Testis (tissue), 3 donors: Measurements from ENCODE around the gene TMEM144. TPM values are rescaled to one million over a fixed set of nuclear protein-coding genes. Genes with fewer than 3 reads are reported as not detected.

Experiments
- DNase-seq: peaks from one replicate; pipeline ENCODE4 v3.0.0-alpha.2; 2019
- H3K27ac ChIP-seq, 2 donors: fragments of 200-600 bp; sonication (generic); one replicate each; pipeline ENCODE4 v1.5.1; 2019
- H3K27me3 ChIP-seq: fragments of 200-600 bp; sonication (generic); one replicate; pipeline ENCODE4 v1.5.1; 2019
- H3K36me3 ChIP-seq: fragments of 200-600 bp; sonication (generic); one replicate; pipeline ENCODE4 v1.5.1; 2017; ENCODE audit warnings: low read depth; ENCODE audit errors: missing control alignments
- H3K4me1 ChIP-seq: fragments of 200-600 bp; sonication (generic); one replicate; pipeline ENCODE4 v1.5.1; 2019
- H3K4me3 ChIP-seq, 2 donors: fragments of 200-600 bp; sonication (generic); one replicate each; pipeline ENCODE4 v1.5.1; 2017 to 2019
- H3K9me3 ChIP-seq: fragments of 200-600 bp; sonication (generic); one replicate; pipeline ENCODE4 v1.5.1; 2017
- CTCF ChIP-seq, 3 experiments: fragments of 450-650 bp in 2 of 3; fragments of 200-600 bp in 1 of 3; sonication (generic) in 1 of 3; IDR thresholded peaks; one replicate each; pipeline ENCODE4 v1.5.1; 2016 to 2019; ENCODE audit warnings: antibody characterized with exemption in 3 of 3, mild to moderate bottlenecking in 2 of 3, moderate library complexity in 1 of 3
- POLR2A ChIP-seq: fragments of 450-650 bp; IDR thresholded peaks from one replicate; pipeline ENCODE4 v1.6.1; 2017; ENCODE audit warnings: antibody characterized with exemption, mild to moderate bottlenecking, moderate library complexity
- WGBS, 2 donors: methylation state at CpG; one replicate each; pipeline ENCODE4 v1.1.5; 2018; 5-methylcytosine and 5-hydroxymethylcytosine counted together
- intact Hi-C: fragments of 100-400 bp; cut with DNase I; formaldehyde crosslinking; loops from one replicate; pipeline ENCODE4 v1.15.1; 2023; ENCODE audit warnings: low total_unique reads
- polyA plus RNA-seq: library from polyadenylated mRNA; stranded (reverse); fragments of 350-450 nt; fragmentation: Illumina TruSeq; extraction: RNeasy Lipid Tissue Mini Kit (QIAGEN cat#74804); gene quantifications from one replicate; pipeline ENCODE4 v1.2.3, GENCODE V29; 2014; ENCODE audit warnings: low read depth, low replicate concordance; ENCODE audit not compliant: insufficient read depth
- total RNA-seq, 2 donors: library from RNA; depleted of rRNA; stranded (reverse); fragments of >200 nt; gene quantifications; one replicate each; pipeline ENCODE4 v1.2.3, GENCODE V29; 2016

Gene TMEM144
- total and polyA plus RNA-seq, 3 donors from 2014 or later = 24.2 to 45.4 (median 44.6) TPM

- no peaks in the 10 kb centered on the region for H3K27me3 ChIP-seq
- H3K36me3 ChIP-seq = no peaks in the 10 kb centered on the region
- no peak for TF ChIP-seq POLR2A
- TF ChIP-seq CTCF (IDR thresholded peaks at IDR 0.05) = peak; percentile 65 to 69 (median 66)
- H3K4me1 ChIP-seq = no peaks in the 10 kb centered on the region
- intact Hi-C loops = loop anchor here (10.0 kb wide), 1 partner anchor 369 kb away; no protein-coding TSS in a partner anchor
- H3K4me3 ChIP-seq = no peak overlapping the region
- no peaks in the 10 kb centered on the region for H3K9me3 ChIP-seq
- DNase-seq = no peak
- 60 to 63% methylated on average over 3 of the region's 3 CpGs for WGBS, 2 donors
- H3K27ac ChIP-seq = no peak overlapping the region
These were observed 45.5 kb downstream of the TMEM144 start for GRCh38 chr4:158255727-158256324.

- WGBS, 2 donors = 36 to 56% methylated on average over 3 of the region's 3 CpGs
- H3K4me3 ChIP-seq = no peak overlapping the region
- no peaks in the 10 kb centered on the region for H3K9me3 ChIP-seq
- DNase-seq = no peak
- intact Hi-C loops = loop anchor here (10.0 kb wide), 1 partner anchor 365 kb away; no protein-coding TSS in a partner anchor
- H3K27me3 ChIP-seq = no peaks in the 10 kb centered on the region
- no peaks in the 10 kb centered on the region for H3K36me3 ChIP-seq
- H3K27ac ChIP-seq = no peak overlapping the region
- no peak for TF ChIP-seq POLR2A
- TF ChIP-seq CTCF (IDR thresholded peaks at IDR 0.05) = peak; percentile 14 to 54 (median 31)
- H3K4me1 ChIP-seq = no peaks in the 10 kb centered on the region
These were observed 49.8 kb downstream of the TMEM144 start for GRCh38 chr4:158259955-158260575.

- TF ChIP-seq CTCF (IDR thresholded peaks at IDR 0.05) (no peak), POLR2A (no peak)
- H3K27me3 ChIP-seq = no peaks in the 10 kb centered on the region
- H3K27ac ChIP-seq = no peak overlapping the region
- H3K36me3 ChIP-seq = no peaks in the 10 kb centered on the region
- intact Hi-C loops = no loop called here
- no peak overlapping the region for H3K4me3 ChIP-seq
- no peaks in the 10 kb centered on the region for H3K4me1 ChIP-seq
- no peak for DNase-seq
- whole genome bisulfite sequencing, 2 donors = 74 to 83% methylated on average over 4 of the region's 4 CpGs
- no peaks in the 10 kb centered on the region for H3K9me3 ChIP-seq
These were observed 51.2 kb downstream of the TMEM144 start for GRCh38 chr4:158261480-158261879.

GRCh38 chr4:158268553-158268952, 58.3 kb downstream of the TMEM144 start:
- no peaks in the 10 kb centered on the region for H3K9me3 ChIP-seq
- no peaks in the 10 kb centered on the region for H3K36me3 ChIP-seq
- no peak overlapping the region for H3K27ac ChIP-seq
- intact Hi-C loops = no loop called here
- TF ChIP-seq CTCF (IDR thresholded peaks at IDR 0.05) = no peak
- TF ChIP-seq POLR2A = no peak
- H3K27me3 ChIP-seq = no peaks in the 10 kb centered on the region
- no peak for DNase-seq
- no peak overlapping the region for H3K4me3 ChIP-seq
- H3K4me1 ChIP-seq = no peaks in the 10 kb centered on the region
- WGBS, 2 donors = 82 to 86% methylated on average over 2 of the region's 2 CpGs
